ENCODE measurements around the gene USP17L17.
"Not testable (repeated sequence)": the region's sequence is repeated elsewhere in the genome, so short reads cannot be mapped to it uniquely, and the experiment has no call there.

Gene USP17L17, protein sequence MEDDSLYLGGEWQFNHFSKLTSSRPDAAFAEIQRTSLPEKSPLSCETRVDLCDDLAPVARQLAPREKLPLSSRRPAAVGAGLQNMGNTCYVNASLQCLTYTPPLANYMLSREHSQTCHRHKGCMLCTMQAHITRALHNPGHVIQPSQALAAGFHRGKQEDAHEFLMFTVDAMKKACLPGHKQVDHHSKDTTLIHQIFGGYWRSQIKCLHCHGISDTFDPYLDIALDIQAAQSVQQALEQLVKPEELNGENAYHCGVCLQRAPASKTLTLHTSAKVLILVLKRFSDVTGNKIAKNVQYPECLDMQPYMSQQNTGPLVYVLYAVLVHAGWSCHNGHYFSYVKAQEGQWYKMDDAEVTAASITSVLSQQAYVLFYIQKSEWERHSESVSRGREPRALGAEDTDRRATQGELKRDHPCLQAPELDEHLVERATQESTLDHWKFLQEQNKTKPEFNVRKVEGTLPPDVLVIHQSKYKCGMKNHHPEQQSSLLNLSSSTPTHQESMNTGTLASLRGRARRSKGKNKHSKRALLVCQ

DNA sequence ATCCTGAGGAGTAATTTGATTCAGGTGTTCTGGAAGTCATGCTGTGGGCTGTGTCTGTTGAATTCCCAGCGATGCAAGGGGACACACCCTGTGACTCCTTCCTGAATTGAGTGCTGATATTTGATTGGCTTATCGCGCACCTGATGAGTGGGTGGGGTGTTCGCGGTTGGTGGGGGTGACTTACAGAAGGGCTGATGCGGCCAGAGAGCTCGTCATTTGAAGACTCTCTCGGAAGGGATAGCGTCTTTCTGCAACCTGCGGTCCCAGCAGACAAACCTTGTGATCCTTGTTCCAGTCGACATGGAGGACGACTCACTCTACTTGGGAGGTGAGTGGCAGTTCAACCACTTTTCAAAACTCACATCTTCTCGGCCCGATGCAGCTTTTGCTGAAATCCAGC is at the start of gene USP17L17:
Gene USP17L17 (plus strand): TSS at position 301 of the 400 bp plus-strand sequence. CDS start 0 bp downstream, at position 301.
- not testable (repeated sequence) for H3K4me3 Mint-ChIP-seq, H3K36me3 Mint-ChIP-seq, H3K27ac Mint-ChIP-seq, H3K27me3 Mint-ChIP-seq, H3K9me3 Mint-ChIP-seq, H3K4me1 Mint-ChIP-seq

DNA sequence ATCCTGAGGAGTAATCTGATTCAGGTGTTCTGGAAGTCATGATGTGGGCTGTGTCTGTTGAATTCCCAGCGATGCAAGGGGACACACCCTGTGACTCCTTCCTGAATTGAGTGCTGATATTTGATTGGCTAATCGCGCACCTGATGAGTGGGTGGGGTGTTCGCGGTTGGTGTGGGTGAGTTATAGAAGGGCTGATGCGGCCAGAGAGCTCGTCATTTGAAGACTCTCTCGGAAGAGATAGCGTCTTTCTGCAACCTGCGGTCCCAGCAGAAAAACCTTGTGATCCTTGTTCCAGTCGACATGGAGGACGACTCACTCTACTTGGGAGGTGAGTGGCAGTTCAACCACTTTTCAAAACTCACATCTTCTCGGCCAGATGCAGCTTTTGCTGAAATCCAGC is 33.3 kb upstream of the USP17L17 start, which contains the start of gene USP17L10:
Gene USP17L10 (plus strand): TSS at position 301 of the 400 bp plus-strand sequence. CDS start 0 bp downstream, at position 301.
- not testable (repeated sequence) for H3K27me3 Mint-ChIP-seq, H3K9me3 Mint-ChIP-seq, H3K27ac Mint-ChIP-seq, H3K4me1 Mint-ChIP-seq, H3K4me3 Mint-ChIP-seq, H3K36me3 Mint-ChIP-seq

DNA sequence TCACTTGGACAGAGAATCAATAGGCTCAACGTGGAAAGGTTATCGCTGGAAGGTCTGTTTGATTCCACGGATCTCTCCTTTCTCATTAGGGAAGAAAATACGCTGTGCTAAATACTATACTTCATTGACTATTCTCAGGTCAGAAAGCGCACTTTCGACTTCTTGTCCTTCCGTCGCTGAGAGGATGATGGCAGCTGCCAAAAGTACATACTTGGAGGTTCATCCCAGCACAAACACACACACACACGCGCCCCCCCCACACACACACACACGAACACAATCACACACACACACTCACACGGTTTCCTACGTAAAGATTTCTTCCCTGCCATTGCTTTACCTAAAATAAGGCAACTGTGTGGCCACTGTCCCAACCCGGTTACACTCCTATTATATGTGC is 29.0 kb upstream of the USP17L17 start:
- not testable (repeated sequence) for H3K27ac Mint-ChIP-seq, H3K27me3 Mint-ChIP-seq, H3K4me3 Mint-ChIP-seq

DNA sequence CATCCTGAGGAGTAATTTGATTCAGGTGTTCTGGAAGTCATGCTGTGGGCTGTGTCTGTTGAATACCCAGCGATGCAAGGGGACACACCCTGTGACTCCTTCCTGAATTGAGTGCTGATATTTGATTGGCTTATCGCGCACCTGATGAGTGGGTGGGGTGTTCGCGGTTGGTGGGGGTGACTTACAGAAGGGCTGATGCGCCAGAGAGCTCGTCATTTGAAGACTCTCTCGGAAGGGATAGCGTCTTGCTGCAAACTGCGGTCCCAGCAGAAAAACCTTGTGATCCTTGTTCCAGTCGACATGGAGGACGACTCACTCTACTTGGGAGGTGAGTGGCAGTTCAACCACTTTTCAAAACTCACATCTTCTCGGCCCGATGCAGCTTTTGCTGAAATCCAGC is 28.6 kb upstream of the USP17L17 start, which contains the start of gene USP17L11:
Gene USP17L11 (plus strand): TSS at position 301 of the 400 bp plus-strand sequence. CDS start 0 bp downstream, at position 301.
- H3K9me3 Mint-ChIP-seq, H3K27me3 Mint-ChIP-seq, H3K4me3 Mint-ChIP-seq, H3K36me3 Mint-ChIP-seq, H3K27ac Mint-ChIP-seq, H3K4me1 Mint-ChIP-seq: not testable (repeated sequence)

More for the DNA sequence above, 29.0 kb upstream of the USP17L17 start:
- not testable (repeated sequence) for H3K9me3 Mint-ChIP-seq, H3K36me3 Mint-ChIP-seq, H3K4me1 Mint-ChIP-seq

DNA sequence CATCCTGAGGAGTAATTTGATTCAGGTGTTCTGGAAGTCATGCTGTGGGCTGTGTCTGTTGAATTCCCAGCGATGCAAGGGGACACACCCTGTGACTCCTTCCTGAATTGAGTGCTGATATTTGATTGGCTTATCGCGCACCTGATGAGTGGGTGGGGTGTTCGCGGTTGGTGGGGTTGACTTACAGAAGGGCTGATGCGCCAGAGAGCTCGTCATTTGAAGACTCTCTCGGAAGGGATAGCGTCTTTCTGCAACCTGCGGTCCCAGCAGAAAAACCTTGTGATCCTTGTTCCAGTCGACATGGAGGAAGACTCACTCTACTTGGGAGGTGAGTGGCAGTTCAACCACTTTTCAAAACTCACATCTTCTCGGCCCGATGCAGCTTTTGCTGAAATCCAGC is 23.8 kb upstream of the USP17L17 start, which contains the start of gene USP17L12:
Gene USP17L12 (plus strand): TSS at position 301 of the 400 bp plus-strand sequence. CDS start 0 bp downstream, at position 301.
- not testable (repeated sequence) for H3K27ac Mint-ChIP-seq, H3K9me3 Mint-ChIP-seq, H3K27me3 Mint-ChIP-seq, H3K4me1 Mint-ChIP-seq, H3K36me3 Mint-ChIP-seq, H3K4me3 Mint-ChIP-seq

DNA sequence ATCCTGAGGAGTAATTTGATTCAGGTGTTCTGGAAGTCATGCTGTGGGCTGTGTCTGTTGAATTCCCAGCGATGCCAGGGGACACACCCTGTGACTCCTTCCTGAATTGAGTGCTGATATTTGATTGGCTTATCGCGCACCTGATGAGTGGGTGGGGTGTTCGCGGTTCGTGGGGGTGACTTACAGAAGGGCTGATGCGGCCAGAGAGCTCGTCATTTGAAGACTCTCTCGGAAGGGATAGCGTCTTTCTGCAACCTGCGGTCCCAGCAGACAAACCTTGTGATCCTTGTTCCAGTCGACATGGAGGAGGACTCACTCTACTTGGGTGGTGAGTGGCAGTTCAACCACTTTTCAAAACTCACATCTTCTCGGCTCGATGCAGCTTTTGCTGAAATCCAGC is 19.1 kb upstream of the USP17L17 start, which contains the start of gene USP17L13:
Gene USP17L13 (plus strand): TSS at position 301 of the 400 bp plus-strand sequence. CDS start 0 bp downstream, at position 301.
- not testable (repeated sequence) for H3K36me3 Mint-ChIP-seq, H3K4me3 Mint-ChIP-seq, H3K9me3 Mint-ChIP-seq, H3K27ac Mint-ChIP-seq, H3K4me1 Mint-ChIP-seq, H3K27me3 Mint-ChIP-seq

DNA sequence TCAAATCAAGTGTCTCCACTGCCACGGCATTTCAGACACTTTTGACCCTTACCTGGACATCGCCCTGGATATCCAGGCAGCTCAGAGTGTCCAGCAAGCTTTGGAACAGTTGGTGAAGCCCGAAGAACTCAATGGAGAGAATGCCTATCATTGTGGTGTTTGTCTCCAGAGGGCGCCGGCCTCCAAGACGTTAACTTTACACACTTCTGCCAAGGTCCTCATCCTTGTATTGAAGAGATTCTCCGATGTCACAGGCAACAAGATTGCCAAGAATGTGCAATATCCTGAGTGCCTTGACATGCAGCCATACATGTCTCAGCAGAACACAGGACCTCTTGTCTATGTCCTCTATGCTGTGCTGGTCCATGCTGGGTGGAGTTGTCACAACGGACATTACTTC is 13.4 kb upstream of the USP17L17 start:
- not testable (repeated sequence) for H3K9me3 Mint-ChIP-seq, H3K4me3 Mint-ChIP-seq, H3K4me1 Mint-ChIP-seq, H3K27ac Mint-ChIP-seq, H3K27me3 Mint-ChIP-seq, H3K36me3 Mint-ChIP-seq

DNA sequence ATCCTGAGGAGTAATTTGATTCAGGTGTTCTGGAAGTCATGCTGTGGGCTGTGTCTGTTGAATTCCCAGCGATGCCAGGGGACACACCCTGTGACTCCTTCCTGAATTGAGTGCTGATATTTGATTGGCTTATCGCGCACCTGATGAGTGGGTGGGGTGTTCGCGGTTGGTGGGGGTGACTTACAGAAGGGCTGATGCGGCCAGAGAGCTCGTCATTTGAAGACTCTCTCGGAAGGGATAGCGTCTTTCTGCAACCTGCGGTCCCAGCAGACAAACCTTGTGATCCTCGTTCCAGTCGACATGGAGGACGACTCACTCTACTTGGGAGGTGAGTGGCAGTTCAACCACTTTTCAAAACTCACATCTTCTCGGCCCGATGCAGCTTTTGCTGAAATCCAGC is 9.6 kb upstream of the USP17L17 start, which contains the start of gene USP17L15:
Gene USP17L15 (plus strand): TSS at position 301 of the 400 bp plus-strand sequence. CDS start 0 bp downstream, at position 301.
- not testable (repeated sequence) for H3K4me1 Mint-ChIP-seq, H3K4me3 Mint-ChIP-seq, H3K9me3 Mint-ChIP-seq, H3K27ac Mint-ChIP-seq, H3K27me3 Mint-ChIP-seq, H3K36me3 Mint-ChIP-seq

DNA sequence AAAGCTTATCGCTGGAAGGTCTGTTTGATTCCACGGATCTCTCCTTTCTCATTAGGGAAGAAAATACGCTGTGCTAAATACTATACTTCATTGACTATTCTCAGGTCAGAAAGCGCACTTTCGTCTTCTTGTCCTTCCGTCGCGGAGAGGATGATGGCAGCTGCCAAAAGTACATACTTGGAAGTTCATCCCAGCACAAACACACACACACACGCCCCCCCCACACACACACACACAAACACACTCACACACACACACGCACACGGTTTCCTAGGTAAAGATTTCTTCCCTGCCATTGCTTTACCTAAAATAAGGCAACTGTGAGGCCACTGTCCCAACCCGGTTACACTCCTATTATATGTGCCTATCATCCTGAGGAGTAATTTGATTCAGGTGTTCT is 5.2 kb upstream of the USP17L17 start:
- H3K9me3 Mint-ChIP-seq = not testable (repeated sequence)

DNA sequence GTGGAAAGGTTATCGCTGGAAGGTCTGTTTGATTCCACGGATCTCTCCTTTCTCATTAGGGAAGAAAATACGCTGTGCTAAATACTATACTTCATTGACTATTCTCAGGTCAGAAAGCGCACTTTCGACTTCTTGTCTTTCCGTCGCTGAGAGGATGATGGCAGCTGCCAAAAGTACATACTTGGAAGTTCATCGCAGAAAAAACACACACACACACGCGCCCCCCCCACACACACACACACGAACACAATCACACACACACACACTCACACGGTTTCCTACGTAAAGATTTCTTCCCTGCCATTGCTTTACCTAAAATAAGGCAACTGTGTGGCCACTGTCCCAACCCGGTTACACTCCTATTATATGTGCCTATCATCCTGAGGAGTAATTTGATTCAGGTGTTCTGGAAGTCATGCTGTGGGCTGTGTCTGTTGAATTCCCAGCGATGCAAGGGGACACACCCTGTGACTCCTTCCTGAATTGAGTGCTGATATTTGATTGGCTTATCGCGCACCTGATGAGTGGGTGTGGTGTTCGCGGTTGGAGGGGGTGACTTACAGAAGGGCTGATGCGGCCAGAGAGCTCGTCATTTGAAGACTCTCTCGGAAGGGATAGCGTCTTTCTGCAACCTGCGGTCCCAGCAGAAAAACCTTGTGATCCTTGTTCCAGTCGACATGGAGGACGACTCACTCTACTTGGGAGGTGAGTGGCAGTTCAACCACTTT is 4.4 kb downstream of the USP17L17 start, which contains the start of gene USP17L18:
Gene USP17L18 (plus strand): TSS at position 678 of the 728 bp plus-strand sequence. CDS start 0 bp downstream, at position 678.
- not testable (repeated sequence) for H3K4me1 Mint-ChIP-seq, H3K36me3 Mint-ChIP-seq, H3K27me3 Mint-ChIP-seq, H3K27ac Mint-ChIP-seq, H3K9me3 Mint-ChIP-seq, H3K4me3 Mint-ChIP-seq

More for the DNA sequence above, 5.2 kb upstream of the USP17L17 start:
- not testable (repeated sequence) for H3K27me3 Mint-ChIP-seq, H3K36me3 Mint-ChIP-seq, H3K4me1 Mint-ChIP-seq, H3K27ac Mint-ChIP-seq, H3K4me3 Mint-ChIP-seq

DNA sequence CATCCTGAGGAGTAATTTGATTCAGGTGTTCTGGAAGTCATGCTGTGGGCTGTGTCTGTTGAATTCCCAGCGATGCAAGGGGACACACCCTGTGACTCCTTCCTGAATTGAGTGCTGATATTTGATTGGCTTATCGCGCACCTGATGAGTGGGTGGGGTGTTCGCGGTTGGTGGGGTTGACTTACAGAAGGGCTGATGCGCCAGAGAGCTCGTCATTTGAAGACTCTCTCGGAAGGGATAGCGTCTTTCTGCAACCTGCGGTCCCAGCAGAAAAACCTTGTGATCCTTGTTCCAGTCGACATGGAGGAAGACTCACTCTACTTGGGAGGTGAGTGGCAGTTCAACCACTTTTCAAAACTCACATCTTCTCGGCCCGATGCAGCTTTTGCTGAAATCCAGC is 9.4 kb downstream of the USP17L17 start, which contains the start of gene USP17L19:
Gene USP17L19 (plus strand): TSS at position 301 of the 400 bp plus-strand sequence. CDS start 0 bp downstream, at position 301.
- not testable (repeated sequence) for H3K27ac Mint-ChIP-seq, H3K36me3 Mint-ChIP-seq, H3K27me3 Mint-ChIP-seq, H3K4me1 Mint-ChIP-seq, H3K9me3 Mint-ChIP-seq, H3K4me3 Mint-ChIP-seq

DNA sequence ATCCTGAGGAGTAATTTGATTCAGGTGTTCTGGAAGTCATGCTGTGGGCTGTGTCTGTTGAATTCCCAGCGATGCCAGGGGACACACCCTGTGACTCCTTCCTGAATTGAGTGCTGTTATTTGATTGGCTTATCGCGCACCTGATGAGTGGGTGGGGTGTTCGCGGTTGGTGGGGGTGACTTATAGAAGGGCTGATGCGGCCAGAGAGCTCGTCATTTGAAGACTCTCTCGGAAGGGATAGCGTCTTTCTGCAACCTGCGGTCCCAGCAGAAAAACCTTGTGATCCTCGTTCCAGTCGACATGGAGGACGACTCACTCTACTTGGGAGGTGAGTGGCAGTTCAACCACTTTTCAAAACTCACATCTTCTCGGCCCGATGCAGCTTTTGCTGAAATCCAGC is 14.1 kb downstream of the USP17L17 start, which contains the start of gene USP17L20:
Gene USP17L20 (plus strand): TSS at position 301 of the 400 bp plus-strand sequence. CDS start 0 bp downstream, at position 301.
- H3K9me3 Mint-ChIP-seq, H3K27ac Mint-ChIP-seq: not testable (repeated sequence)

DNA sequence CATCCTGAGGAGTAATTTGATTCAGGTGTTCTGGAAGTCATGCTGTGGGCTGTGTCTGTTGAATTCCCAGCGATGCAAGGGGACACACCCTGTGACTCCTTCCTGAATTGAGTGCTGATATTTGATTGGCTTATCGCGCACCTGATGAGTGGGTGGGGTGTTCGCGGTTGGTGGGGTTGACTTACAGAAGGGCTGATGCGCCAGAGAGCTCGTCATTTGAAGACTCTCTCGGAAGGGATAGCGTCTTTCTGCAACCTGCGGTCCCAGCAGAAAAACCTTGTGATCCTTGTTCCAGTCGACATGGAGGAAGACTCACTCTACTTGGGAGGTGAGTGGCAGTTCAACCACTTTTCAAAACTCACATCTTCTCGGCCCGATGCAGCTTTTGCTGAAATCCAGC is 18.9 kb downstream of the USP17L17 start, which contains the start of gene USP17L21:
Gene USP17L21 (plus strand): TSS at position 301 of the 400 bp plus-strand sequence. CDS start 0 bp downstream, at position 301.
- H3K27ac Mint-ChIP-seq, H3K27me3 Mint-ChIP-seq, H3K9me3 Mint-ChIP-seq, H3K4me1 Mint-ChIP-seq, H3K4me3 Mint-ChIP-seq, H3K36me3 Mint-ChIP-seq: not testable (repeated sequence)

More for the DNA sequence above, 14.1 kb downstream of the USP17L17 start, which contains the start of gene USP17L20:
- not testable (repeated sequence) for H3K27me3 Mint-ChIP-seq, H3K36me3 Mint-ChIP-seq, H3K4me3 Mint-ChIP-seq, H3K4me1 Mint-ChIP-seq

DNA sequence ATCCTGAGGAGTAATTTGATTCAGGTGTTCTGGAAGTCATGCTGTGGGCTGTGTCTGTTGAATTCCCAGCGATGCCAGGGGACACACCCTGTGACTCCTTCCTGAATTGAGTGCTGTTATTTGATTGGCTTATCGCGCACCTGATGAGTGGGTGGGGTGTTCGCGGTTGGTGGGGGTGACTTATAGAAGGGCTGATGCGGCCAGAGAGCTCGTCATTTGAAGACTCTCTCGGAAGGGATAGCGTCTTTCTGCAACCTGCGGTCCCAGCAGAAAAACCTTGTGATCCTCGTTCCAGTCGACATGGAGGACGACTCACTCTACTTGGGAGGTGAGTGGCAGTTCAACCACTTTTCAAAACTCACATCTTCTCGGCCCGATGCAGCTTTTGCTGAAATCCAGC is 23.6 kb downstream of the USP17L17 start, which contains the start of gene USP17L22:
Gene USP17L22 (plus strand): TSS at position 301 of the 400 bp plus-strand sequence. CDS start 0 bp downstream, at position 301.
- H3K27me3 Mint-ChIP-seq, H3K9me3 Mint-ChIP-seq, H3K27ac Mint-ChIP-seq, H3K4me1 Mint-ChIP-seq, H3K36me3 Mint-ChIP-seq, H3K4me3 Mint-ChIP-seq: not testable (repeated sequence)

DNA sequence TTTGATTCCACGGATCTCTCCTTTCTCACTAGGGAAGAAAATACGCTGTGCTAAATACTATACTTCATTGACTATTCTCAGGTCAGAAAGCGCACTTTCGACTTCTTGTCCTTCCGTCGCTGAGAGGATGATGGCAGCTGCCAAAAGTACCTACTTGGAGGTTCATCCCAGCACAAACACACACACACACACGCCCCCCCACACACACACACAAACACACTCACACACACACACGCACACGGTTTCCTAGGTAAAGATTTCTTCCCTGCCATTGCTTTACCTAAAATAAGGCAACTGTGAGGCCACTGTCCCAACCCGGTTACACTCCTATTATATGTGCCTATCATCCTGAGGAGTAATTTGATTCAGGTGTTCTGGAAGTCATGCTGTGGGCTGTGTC is 28.0 kb downstream of the USP17L17 start:
- not testable (repeated sequence) for H3K27ac Mint-ChIP-seq, H3K36me3 Mint-ChIP-seq, H3K27me3 Mint-ChIP-seq, H3K9me3 Mint-ChIP-seq, H3K4me1 Mint-ChIP-seq, H3K4me3 Mint-ChIP-seq
